ENCODE results near the gene BCL2L15.

BCL2L15 gene

DNA sequence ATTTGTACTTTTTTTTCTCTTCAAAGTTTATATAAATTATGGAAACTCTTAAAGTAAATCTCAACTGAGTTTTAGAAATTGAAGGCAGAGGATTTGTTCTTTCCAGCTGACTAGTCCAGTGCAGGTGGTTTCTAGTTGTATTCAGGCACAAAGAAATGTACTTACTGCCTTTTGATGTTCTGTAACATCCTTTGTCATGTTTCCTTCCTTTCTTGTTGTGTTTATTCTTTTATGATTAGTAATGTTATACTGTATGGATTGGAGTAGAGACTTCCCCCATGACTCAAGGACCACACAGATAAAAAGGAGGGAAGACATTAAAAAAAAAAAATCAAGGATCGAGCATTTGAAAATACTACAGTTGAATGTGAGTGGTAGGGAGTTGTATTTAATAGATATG, 49.8 kb upstream of the BCL2L15 start (continued):
- TF ChIP-seq, protein P1, sequence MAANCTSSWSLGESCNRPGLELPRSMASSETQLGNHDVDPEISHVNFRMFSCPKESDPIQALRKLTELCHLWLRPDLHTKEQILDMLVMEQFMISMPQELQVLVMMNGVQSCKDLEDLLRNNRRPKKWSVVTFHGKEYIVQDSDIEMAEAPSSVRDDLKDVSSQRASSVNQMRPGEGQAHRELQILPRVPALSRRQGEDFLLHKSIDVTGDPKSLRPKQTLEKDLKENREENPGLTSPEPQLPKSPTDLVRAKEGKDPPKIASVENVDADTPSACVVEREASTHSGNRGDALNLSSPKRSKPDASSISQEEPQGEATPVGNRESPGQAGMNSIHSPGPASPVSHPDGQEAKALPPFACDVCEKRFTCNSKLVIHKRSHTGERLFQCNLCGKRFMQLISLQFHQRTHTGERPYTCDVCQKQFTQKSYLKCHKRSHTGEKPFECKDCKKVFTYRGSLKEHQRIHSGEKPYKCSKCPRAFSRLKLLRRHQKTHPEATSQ (tag by site-specific recombination; IDR thresholded peaks at IDR 0.05), result no peak
- TF ChIP-seq ZSCAN30 (tag by site-specific recombination; IDR thresholded peaks at IDR 0.05), result no peak

DNA sequence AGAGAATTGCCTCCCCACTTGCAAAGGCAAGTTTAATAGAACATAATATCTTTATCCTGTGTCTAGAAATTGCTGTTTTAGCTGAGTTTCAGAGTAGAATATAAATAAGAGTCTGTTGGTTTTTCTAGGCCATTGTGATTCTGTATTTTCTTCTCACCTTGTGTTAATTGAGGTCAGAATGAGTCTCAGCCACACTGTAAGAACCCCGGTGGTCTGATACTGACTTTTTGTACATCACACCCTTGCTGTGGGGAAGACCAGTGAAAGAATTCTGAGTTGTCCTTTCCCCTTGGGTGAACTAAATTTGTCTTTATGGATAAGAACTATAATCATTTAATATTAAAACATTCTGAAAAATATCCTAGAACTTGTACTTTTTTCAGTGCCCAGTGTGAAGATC, 48.6 kb upstream of the BCL2L15 start:
- H3K9me3 ChIP-seq (ENCODE audit: control insufficient read depth, insufficient read depth, low read depth, low read length), result no peaks in the 10 kb centered on the region
- ChIA-PET CTCF (interaction anchor here (0.6 kb wide), 1 partner anchor 16 kb away, joined by 3 read pairs; no protein-coding TSS in a partner anchor), POLR2A (no interaction called here)
- H3K4me3 ChIP-seq (ENCODE audit: low read depth, low read length), result no peak overlapping the region
- peaks cover 3% of the 10 kb centered on the region for H3K4me1 ChIP-seq (ENCODE audit: control insufficient read depth, insufficient read depth, low read length)
- peaks cover 0 to 9% of the 10 kb centered on the region in 2 experiments; a peak in 2 of 3 replicates for H3K36me3 ChIP-seq (ENCODE audit: control insufficient read depth in 2 of 2, insufficient read depth in 1 of 2, low read length in 2 of 2)
- TF ChIP-seq ZNF404 (tag by site-specific recombination; IDR thresholded peaks at IDR 0.05), result no peak
- H3K27ac ChIP-seq (ENCODE audit: extremely low read depth, low read depth, low read length), result no peak overlapping the region

DNA sequence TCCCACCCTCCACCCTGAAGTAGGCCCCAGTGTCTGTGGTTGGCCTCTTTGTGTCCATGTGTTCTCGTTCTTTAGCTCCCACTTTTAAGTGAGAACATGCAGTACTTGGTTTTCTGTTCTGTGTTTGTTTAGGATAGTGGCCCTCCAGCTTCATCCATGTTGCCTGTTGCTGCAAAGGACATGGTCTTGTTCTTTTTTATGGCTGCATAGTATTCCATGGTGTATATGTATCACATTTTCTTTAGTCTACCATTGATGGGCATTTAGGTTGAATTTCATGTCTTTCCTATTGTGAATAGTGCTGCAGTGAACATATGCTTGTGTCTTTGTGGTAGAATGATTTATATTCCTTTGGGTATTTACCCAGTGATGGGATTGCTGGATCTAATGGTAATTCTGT, 47.8 kb upstream of the BCL2L15 start:
- Histone ChIP-seq H3K27ac (ENCODE audit: extremely low read depth, low read depth, low read length) (no peak overlapping the region), H3K9me3 (ENCODE audit: control insufficient read depth, insufficient read depth, low read depth, low read length) (no peaks in the 10 kb centered on the region), H3K4me1 (ENCODE audit: control insufficient read depth, insufficient read depth, low read length) (peaks cover 3% of the 10 kb centered on the region), H3K4me3 (ENCODE audit: low read depth, low read length) (no peak overlapping the region), H3K36me3 (ENCODE audit: control insufficient read depth in 2 of 2, insufficient read depth in 1 of 2, low read length in 2 of 2) (peaks cover 0 to 1% of the 10 kb centered on the region in 2 experiments; a peak in 2 of 3 replicates)
- TF ChIP-seq GLI2 (tag by site-specific recombination; IDR thresholded peaks at IDR 0.05; ENCODE audit: borderline replicate concordance, low read depth) (no peak), ZFP41 (tag by site-specific recombination; IDR thresholded peaks at IDR 0.05; ENCODE audit: borderline replicate concordance) (no peak), ZNF146 (tag by site-specific recombination; IDR thresholded peaks at IDR 0.05) (peak; percentile 99), ZSCAN23 (tag by site-specific recombination; IDR thresholded peaks at IDR 0.05) (no peak), ZNF274 (IDR thresholded peaks at IDR 0.05; ENCODE audit: low read length) (no peak), ZNF274 (tag by site-specific recombination; IDR thresholded peaks at IDR 0.05; ENCODE audit: borderline replicate concordance) (no peak), ZNF394 (tag by site-specific recombination; IDR thresholded peaks at IDR 0.05; ENCODE audit: borderline replicate concordance) (no peak)
- TF ChIP-seq, protein P2, sequence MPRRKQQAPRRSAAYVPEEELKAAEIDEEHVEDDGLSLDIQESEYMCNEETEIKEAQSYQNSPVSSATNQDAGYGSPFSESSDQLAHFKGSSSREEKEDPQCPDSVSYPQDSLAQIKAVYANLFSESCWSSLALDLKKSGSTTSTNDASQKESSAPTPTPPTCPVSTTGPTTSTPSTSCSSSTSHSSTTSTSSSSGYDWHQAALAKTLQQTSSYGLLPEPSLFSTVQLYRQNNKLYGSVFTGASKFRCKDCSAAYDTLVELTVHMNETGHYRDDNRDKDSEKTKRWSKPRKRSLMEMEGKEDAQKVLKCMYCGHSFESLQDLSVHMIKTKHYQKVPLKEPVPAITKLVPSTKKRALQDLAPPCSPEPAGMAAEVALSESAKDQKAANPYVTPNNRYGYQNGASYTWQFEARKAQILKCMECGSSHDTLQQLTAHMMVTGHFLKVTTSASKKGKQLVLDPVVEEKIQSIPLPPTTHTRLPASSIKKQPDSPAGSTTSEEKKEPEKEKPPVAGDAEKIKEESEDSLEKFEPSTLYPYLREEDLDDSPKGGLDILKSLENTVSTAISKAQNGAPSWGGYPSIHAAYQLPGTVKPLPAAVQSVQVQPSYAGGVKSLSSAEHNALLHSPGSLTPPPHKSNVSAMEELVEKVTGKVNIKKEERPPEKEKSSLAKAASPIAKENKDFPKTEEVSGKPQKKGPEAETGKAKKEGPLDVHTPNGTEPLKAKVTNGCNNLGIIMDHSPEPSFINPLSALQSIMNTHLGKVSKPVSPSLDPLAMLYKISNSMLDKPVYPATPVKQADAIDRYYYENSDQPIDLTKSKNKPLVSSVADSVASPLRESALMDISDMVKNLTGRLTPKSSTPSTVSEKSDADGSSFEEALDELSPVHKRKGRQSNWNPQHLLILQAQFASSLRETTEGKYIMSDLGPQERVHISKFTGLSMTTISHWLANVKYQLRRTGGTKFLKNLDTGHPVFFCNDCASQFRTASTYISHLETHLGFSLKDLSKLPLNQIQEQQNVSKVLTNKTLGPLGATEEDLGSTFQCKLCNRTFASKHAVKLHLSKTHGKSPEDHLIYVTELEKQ (tag by site-specific recombination; IDR thresholded peaks at IDR 0.05; ENCODE audit: borderline replicate concordance), result no peak
- TF ChIP-seq, protein P3, sequence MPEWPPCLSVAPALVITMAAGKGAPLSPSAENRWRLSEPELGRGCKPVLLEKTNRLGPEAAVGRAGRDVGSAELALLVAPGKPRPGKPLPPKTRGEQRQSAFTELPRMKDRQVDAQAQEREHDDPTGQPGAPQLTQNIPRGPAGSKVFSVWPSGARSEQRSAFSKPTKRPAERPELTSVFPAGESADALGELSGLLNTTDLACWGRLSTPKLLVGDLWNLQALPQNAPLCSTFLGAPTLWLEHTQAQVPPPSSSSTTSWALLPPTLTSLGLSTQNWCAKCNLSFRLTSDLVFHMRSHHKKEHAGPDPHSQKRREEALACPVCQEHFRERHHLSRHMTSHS (tag by site-specific recombination; IDR thresholded peaks at IDR 0.05), result no peak
- TF ChIP-seq, protein P4, sequence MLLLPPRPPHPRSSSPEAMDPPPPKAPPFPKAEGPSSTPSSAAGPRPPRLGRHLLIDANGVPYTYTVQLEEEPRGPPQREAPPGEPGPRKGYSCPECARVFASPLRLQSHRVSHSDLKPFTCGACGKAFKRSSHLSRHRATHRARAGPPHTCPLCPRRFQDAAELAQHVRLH (tag by site-specific recombination; IDR thresholded peaks at IDR 0.05), result peak; percentile 92
- TF ChIP-seq, protein P5, sequence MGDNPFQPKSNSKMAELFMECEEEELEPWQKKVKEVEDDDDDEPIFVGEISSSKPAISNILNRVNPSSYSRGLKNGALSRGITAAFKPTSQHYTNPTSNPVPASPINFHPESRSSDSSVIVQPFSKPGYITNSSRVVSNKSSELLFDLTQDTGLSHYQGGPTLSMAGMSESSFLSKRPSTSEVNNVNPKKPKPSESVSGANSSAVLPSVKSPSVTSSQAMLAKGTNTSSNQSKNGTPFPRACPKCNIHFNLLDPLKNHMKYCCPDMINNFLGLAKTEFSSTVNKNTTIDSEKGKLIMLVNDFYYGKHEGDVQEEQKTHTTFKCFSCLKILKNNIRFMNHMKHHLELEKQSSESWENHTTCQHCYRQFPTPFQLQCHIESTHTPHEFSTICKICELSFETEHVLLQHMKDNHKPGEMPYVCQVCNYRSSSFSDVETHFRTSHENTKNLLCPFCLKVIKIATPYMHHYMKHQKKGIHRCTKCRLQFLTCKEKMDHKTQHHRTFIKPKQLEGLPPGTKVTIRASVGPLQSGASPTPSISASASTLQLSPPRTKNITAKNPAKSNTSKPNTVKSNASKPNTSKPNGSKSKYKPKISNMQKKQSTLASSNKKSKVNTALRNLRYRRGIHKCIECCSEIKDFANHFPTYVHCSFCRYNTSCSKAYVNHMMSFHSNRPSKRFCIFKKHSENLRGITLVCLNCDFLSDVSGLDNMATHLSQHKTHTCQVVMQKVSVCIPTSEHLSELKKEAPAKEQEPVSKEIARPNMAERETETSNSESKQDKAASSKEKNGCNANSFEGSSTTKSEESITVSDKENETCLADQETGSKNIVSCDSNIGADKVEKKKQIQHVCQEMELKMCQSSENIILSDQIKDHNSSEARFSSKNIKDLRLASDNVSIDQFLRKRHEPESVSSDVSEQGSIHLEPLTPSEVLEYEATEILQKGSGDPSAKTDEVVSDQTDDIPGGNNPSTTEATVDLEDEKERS (tag by site-specific recombination; IDR thresholded peaks at IDR 0.05), result 0 out of 2 replicates have a peak, but pooled peaks have one; percentile 26
- ChIA-PET CTCF (interaction anchor here (1.2 kb wide), 1 partner anchor 13 kb away, joined by 4 read pairs; no protein-coding TSS in a partner anchor), POLR2A (no interaction called here)
